Right ventricle myocardium inferior (tissue), 1 donor: ENCODE measurements around the gene EDN3. TPM values are rescaled to one million over a fixed set of nuclear protein-coding genes. Genes with fewer than 3 reads are reported as not detected.
"Not testable (repeated sequence)": the region's sequence is repeated elsewhere in the genome, so short reads cannot be mapped to it uniquely, and the experiment has no call there.

Source experiments
- ATAC-seq: fragments of 200-7000 bp; cut with Tn5 transposase; one replicate; pipeline ENCODE4 v1.9.1; 2020; ENCODE audit warnings: mild to moderate bottlenecking, moderate library complexity
- DNase-seq: peaks from one replicate; pipeline ENCODE4 v3.0.0; 2021; ENCODE audit errors: missing footprints
- intact Hi-C: fragments of 100-400 bp; cut with DNase I; formaldehyde crosslinking; loops from one replicate; pipeline ENCODE4 v1.11.0; 2022
- total RNA-seq: library from RNA; stranded (reverse); fragmentation: NEBNext Ultra II Directional; extraction: Animal tissue kit (Norgen Biotek cat#: 25700); gene quantifications from one replicate; pipeline ENCODE4 v1.2.1, GENCODE V29; 2021
- donor health status: DM: no; HTN: yes; CAD: no; lungs with severe emphysema.

Gene EDN3
- total RNA-seq, 1 donor from 2014 or later, result not detected

DNA sequence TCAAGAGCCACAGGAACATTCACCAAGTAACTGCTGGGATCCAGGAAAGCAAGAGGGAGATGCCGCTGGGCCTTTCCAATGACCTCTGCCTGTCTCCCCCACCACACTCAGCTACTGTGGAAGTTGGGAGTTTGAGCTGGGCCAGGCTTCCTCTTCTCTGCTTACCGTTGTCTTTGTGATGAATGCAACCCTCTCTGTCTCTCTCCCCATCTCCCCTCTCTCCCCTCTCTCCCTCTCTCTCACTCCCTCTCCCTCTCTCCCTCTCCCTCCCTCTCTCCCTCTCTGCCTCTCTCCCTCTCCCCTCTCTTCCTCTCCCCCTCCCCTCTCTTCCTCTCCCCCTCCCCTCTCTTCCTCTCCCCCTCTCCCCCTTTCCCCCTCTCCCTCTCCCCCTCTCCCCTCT, 54.8 kb downstream of the EDN3 start:
- DNase-seq, result no peak
- ATAC-seq, result no peak
- intact Hi-C loops, result no loop called here

DNA sequence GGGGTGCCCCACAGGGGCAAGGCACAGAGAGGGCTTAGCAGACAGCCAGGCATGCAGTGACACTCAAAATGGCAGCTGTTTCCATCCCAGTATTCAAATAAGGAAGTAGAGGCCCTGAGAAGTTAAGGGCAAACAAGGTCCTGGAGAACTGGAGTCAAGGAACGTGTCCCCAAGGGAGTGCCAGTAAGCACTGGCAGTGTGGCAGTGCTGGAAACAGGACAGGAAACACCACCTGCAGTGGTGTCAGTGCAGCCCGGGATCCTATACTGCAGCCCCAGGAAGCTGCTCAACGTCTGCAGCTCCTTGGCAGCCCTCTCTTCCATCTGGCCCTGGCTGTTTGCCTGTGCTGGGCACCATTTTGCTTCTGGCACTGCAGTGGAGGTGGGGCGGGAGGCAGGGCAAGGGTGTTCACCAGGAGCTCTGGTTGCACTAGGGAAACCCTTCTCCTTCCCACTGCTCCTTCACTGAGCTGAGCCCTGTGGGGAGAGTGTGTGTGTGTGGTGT, 56.3 kb downstream of the EDN3 start:
- no peak for DNase-seq
- ATAC-seq, result no peak
- intact Hi-C loops, result no loop called here

DNA sequence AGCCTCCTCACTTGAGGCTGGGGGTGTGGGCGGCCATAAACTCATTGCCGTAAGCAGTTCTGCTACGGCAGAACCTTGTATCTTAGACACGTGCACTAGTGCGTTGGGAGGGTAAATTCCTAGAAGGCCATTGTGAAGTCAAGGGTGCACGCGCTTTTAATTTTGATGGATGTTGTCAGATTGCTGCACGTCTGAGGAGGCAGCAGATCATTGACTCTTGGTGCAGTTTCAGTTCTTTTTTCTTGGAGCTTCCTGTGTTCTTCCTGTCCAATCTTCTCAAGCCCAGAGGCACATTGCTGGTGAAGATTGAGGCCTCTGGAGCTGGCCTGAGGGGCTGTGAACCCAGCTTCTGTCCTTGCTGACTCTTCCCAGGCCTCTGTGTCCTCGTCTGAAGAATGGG, 58.4 kb downstream of the EDN3 start:
- ATAC-seq, DNase-seq, intact Hi-C loops: not testable (repeated sequence)

DNA sequence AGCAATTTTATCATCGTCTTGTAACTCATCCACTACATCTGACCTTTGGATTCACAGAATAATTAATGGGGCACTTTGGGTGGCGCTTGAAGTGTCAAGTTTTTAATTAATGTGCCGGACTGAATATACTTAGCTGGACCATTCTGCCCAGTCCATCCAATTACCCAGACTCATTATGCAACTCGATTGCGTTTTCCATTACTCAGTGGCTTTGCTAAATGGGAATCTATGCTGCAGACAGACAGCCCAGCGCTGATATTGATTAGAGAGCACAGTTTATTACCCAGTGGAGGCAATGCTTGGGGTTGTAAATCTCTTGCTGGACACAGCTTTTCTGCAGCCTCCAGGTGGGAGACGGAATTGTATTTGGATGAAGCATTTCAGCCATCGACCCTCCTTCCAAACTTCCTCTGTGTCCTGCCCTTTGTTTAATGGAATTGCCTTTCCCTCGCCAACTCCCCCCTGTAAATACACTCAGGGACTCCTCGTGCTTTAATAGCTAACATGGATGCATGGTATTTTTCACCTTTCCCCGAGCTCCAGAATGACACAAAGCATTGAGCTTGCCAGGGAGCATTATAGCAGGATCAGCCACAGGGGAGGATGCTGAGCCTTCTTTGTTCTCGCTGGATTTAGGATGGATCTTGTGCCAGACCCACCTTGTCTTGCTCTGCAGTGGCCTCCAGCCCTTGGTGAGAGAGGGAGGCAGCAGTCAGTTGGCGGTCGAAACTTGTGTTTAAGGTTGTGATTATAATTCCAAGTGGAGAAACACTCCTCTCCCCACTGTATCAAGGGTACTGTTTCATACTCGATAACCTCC, 59.7 kb downstream of the EDN3 start:
- ATAC-seq, result no peak
- intact Hi-C loops, result no loop called here
- no peak for DNase-seq

GRCh38 chr20:59360934-59361333, 60.5 kb downstream of the EDN3 start:
- ATAC-seq, result no peak
- intact Hi-C loops, result no loop called here
- no peak for DNase-seq

DNA sequence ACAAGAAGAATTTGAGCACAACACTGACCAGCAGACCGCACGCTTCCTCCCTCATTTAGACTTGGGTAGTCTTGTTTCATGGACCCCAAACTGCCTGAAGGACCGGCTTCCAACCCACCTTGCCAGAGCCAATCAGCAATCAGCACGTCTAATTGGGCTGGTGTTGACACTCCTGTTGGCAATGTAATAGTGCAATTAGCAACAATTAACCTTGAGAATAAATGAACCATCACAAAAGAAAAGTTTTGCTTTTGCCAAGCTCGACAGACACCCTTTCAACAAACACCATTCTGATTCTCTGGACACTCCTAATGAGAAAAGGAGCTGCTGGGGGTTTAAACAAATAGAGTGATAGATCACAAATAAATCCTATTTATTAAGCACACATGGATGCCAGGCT, 61.0 kb downstream of the EDN3 start:
- intact Hi-C loops, result no loop called here
- no peak for ATAC-seq

DNA sequence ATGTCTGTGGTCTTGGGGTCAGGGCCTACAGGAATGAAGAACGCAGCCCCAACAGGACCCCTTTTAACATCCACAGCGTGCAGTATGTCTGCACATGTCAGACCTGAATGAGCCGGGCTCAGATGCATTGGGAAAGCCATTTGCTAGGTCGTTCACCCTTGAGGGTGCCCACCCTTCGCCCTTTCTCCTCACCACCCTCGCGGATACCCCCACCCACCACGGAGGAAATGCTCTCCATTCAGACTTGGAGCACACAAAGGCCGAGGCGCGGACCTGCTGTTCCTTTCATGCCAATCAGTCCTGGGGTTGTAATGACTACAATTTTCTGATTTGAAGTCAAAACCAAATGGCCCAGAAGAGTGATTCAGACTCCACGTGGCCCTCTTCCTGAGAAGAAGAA, 62.7 kb downstream of the EDN3 start:
- no peak for DNase-seq
- intact Hi-C loops, result no loop called here

More for the DNA sequence above, 61.0 kb downstream of the EDN3 start:
- DNase-seq, result no peak

GRCh38 chr20:59364611-59365010, 64.2 kb downstream of the EDN3 start:
- no peak for DNase-seq
- ATAC-seq, result no peak
- intact Hi-C loops, result no loop called here

More for the DNA sequence above, 62.7 kb downstream of the EDN3 start:
- ATAC-seq, result no peak

GRCh38 chr20:59365611-59366285, 65.3 kb downstream of the EDN3 start:
- intact Hi-C loops, result no loop called here
- no peak for ATAC-seq

GRCh38 chr20:59371431-59371830, 71.0 kb downstream of the EDN3 start:
- ATAC-seq (no peak), DNase-seq (no peak)
- intact Hi-C loops, result no loop called here

More at GRCh38 chr20:59365611-59366285, 65.3 kb downstream of the EDN3 start:
- no peak for DNase-seq

DNA sequence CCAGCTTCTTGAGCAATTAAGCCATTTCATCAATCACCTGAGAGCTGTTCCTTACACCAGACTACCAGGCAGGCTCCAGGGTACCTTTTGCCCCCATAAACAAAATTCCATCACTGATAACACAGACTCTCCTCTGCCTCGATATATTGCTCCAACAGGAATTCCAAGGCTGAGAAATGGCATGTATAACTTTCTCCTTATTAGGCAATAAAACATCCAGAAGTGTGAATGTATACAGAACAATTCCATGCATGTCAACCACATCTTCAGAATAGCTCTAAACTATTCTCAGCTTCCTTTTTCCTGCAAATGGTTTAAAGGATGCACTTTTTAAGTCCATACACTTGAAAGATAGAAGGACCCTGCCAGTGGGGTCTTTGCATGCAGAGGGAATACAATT, 73.8 kb downstream of the EDN3 start:
- DNase-seq, result no peak
- no peak for ATAC-seq
- intact Hi-C loops, result no loop called here

DNA sequence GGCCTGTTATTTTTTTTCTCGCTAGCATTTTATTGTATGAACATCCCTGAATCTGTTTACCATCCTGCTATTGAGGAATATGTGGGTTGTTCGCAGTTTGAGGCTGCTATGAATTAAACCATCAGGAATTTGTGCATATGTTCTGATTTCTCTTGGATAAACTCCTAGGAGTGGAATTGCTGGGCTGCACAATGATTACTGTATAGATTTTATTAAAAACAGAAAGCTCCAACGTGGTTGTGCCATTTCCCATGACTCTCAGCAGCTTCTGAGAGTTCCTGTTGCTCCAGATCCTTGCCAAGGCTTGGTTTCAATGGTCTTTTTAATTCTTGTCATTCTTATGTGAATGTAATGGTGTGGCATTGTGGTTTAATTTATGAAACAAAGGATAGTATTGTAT, 75.1 kb downstream of the EDN3 start:
- DNase-seq (no peak), ATAC-seq (no peak)
- intact Hi-C loops, result no loop called here

Other genes starting within 250 kb of the EDN3 start
- gene ZNF831, start 136.8 kb upstream of the EDN3 start, total RNA-seq, result 0.11 TPM